A549 (cell line): ENCODE results near the gene FXN. TPM values are rescaled to one million over a fixed set of nuclear protein-coding genes. Genes with fewer than 3 reads are reported as not detected.

ENCODE experiments used
- ATAC-seq, 2 experiments: fragments of 200-7000 bp in 1 of 2; fragments of >200 bp in 1 of 2; cut with Nextera tagmentation in 1 of 2; cut with Tn5 transposase in 1 of 2; 3 replicates each; pipeline versions ENCODE4 v1.8.0 to v1.9.1; 2018 to 2020; ENCODE audit warnings: mild to moderate bottlenecking in 1 of 2, moderate library complexity in 1 of 2
- CTCF ChIA-PET: fragments of 300-600 bp; sonication (Branson Sonifier 250); formaldehyde crosslinking; extraction: SDS; loops from one replicate; lab custom pipeline; 2021; ENCODE audit warnings: antibody characterized with exemption, inconsistent platforms; lab: Yijun Ruan, JAX
- POLR2A ChIA-PET: fragments of 350-600 bp; formaldehyde crosslinking; extraction: SDS; loops from one replicate; lab custom pipeline; 2021; ENCODE audit warnings: antibody characterized with exemption, inconsistent platforms; lab: Yijun Ruan, JAX
- DNase-seq, 2 experiments: peaks; one replicate each; pipeline versions ENCODE4 v3.0.0 to v3.0.0-alpha.2; 2011 to 2016; ENCODE audit warnings: low read depth in 1 of 2, low spot score in 1 of 2
- FAIRE-seq: peaks from 2 replicates; lab custom pipeline; 2011; peaks lifted over from hg19 to GRCh38; lab: Jason Lieb, UNC
- H3K27ac ChIP-seq, 2 experiments: fragments of >200 bp; sonication (Bioruptor Twin); formaldehyde crosslinking; 3 replicates each; pipeline ENCODE4 v1.5.1; 2016 to 2017
- H3K4me1 ChIP-seq: fragments of >200 bp; sonication (Bioruptor Twin); formaldehyde crosslinking; 3 replicates; pipeline ENCODE4 v1.6.1; 2016
- H3K4me2 ChIP-seq: fragments of >200 bp; sonication (Bioruptor Twin); formaldehyde crosslinking; 3 replicates; pipeline ENCODE4 v1.6.1; 2016
- H3K4me3 ChIP-seq: fragments of >200 bp; sonication (Bioruptor Twin); formaldehyde crosslinking; 3 replicates; pipeline ENCODE4 v1.5.1; 2016
- H3K9me3 ChIP-seq: fragments of >200 bp; sonication (Bioruptor Twin); formaldehyde crosslinking; 3 replicates; pipeline ENCODE4 v1.6.1; 2016
- BHLHE40 ChIP-seq: IDR thresholded peaks from 2 replicates; pipeline ENCODE4 v1.6.1; 2012; ENCODE audit warnings: low read depth, low read length, inconsistent platforms
- EHMT2 ChIP-seq: fragments of 200-600 bp; sonication (generic); IDR thresholded peaks from 2 replicates; pipeline ENCODE4 v1.6.1; 2016; ENCODE audit warnings: antibody characterized with exemption, low read depth, mild to moderate bottlenecking, moderate library complexity
- EP300 ChIP-seq, 2 experiments: fragments of >200 bp; sonication (Bioruptor Twin); formaldehyde crosslinking; IDR thresholded peaks; 2 replicates in 1 of 2; 3 replicates in 1 of 2; pipeline ENCODE4 v1.6.1; 2016 to 2017
- FOXS1 ChIP-seq: fragments of 250-450 bp; sonication (Bioruptor Pico); IDR thresholded peaks from 2 replicates; pipeline ENCODE4 v1.5.0; 2020; ENCODE audit warnings: mild to moderate bottlenecking, moderate library complexity
- HOXB5 ChIP-seq: fragments of 250-450 bp; sonication (Bioruptor Pico); IDR thresholded peaks from 2 replicates; pipeline ENCODE4 v1.5.0; 2020; ENCODE audit warnings: mild to moderate bottlenecking, moderate library complexity
- NPAS2 ChIP-seq: fragments of 250-450 bp; sonication (Bioruptor Pico); IDR thresholded peaks from 2 replicates; pipeline ENCODE4 v1.8.0; 2022; ENCODE audit warnings: mild to moderate bottlenecking, moderate library complexity, borderline replicate concordance
- NR3C1 ChIP-seq: fragments of >200 bp; sonication (Bioruptor Twin); formaldehyde crosslinking; IDR thresholded peaks from 3 replicates; pipeline ENCODE4 v1.6.1; 2017
- POLR2A ChIP-seq: IDR thresholded peaks from 2 replicates; pipeline ENCODE4 v1.6.1; 2012; ENCODE audit warnings: mild to moderate bottlenecking, low read length
- POLR2AphosphoS2 ChIP-seq: conservative IDR thresholded peaks from 2 replicates; pipeline ENCODE4 v1.6.1; 2012; ENCODE audit warnings: low read length, improper control_type of control experiment, inconsistent platforms
- SMC3 ChIP-seq: fragments of >200 bp; sonication (Bioruptor Twin); formaldehyde crosslinking; IDR thresholded peaks from 3 replicates; pipeline ENCODE4 v1.6.1; 2018; ENCODE audit warnings: inconsistent platforms
- SREBF2 ChIP-seq: fragments of 450-650 bp; IDR thresholded peaks from 2 replicates; pipeline ENCODE4 v1.6.1; 2014; ENCODE audit warnings: mild to moderate bottlenecking, moderate library complexity
- ZC3H11A ChIP-seq: fragments of 450-650 bp; IDR thresholded peaks from 2 replicates; pipeline ENCODE4 v1.6.1; 2014; ENCODE audit warnings: antibody characterized with exemption, mild to moderate bottlenecking
- ZFP36 ChIP-seq: fragments of 450-650 bp; IDR thresholded peaks from 2 replicates; pipeline ENCODE4 v1.6.1; 2014; ENCODE audit warnings: borderline replicate concordance; ENCODE audit not compliant: partially characterized antibody
- WGBS: methylation state at CpG from one replicate; pipeline ENCODE4 v1.1.6; 2017; ENCODE audit errors: missing lambda C conversion rate; 5-methylcytosine and 5-hydroxymethylcytosine counted together
- polyA plus RNA-seq, 4 experiments: library from polyadenylated mRNA; depleted of rRNA in 3 of 4; stranded (reverse); fragments of >200 nt; fragmentation: RNase III in 1 of 4; extraction: RNeasy Plus Mini Kit Qiagen cat#74134 plus additional on column Dnase treatment in 1 of 4; gene quantifications; 2 replicates in 3 of 4; 3 replicates in 1 of 4; pipeline ENCODE4 v1.2.3, GENCODE V29; 2011 to 2017
- TF ChIP-seq, protein P1 (sequence below): fragments of 250-450 bp; sonication (Bioruptor Pico); IDR thresholded peaks from 2 replicates; pipeline ENCODE4 v1.5.0; 2020; ENCODE audit warnings: low read depth, mild to moderate bottlenecking, moderate library complexity
- TF ChIP-seq, protein P2 (sequence below): fragments of >200 bp; sonication (Bioruptor Twin); formaldehyde crosslinking; IDR thresholded peaks from 3 replicates; pipeline ENCODE4 v1.5.1; 2016
- TF ChIP-seq, protein P3 (sequence below): fragments of 250-450 bp; sonication (Bioruptor Pico); IDR thresholded peaks from 2 replicates; pipeline ENCODE4 v1.5.0; 2021; ENCODE audit warnings: mild to moderate bottlenecking, moderate library complexity, borderline replicate concordance

Gene FXN
- polyA plus RNA-seq, 2 of the 4 experiments (the other 2 are of a cell fraction): 22.5 to 26.0 TPM

DNA sequence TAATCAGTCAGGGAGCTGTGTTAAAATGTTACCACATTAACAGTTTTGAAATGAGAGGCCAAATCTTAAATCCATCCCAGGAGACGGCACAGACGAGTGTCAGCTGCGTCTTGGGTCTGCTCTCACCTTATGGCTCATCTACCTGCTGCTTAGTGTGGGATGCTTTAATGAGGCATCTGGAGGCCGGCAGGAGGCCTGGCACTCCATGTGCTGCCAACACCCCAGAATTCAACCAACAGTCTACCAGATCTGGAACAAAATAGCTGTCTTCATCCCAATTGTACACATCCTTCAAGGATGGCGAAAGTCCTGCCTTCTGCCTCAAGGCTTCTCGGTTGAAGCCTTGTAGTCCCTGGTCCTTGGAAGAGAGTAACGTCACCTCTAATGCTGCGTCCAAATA lies 33.6 kb upstream of the FXN start (continued):
- no peak for TF ChIP-seq SREBF2
- TF ChIP-seq EHMT2: no peak
- no peak for TF ChIP-seq BHLHE40
- TF ChIP-seq ZFP36: no peak

DNA sequence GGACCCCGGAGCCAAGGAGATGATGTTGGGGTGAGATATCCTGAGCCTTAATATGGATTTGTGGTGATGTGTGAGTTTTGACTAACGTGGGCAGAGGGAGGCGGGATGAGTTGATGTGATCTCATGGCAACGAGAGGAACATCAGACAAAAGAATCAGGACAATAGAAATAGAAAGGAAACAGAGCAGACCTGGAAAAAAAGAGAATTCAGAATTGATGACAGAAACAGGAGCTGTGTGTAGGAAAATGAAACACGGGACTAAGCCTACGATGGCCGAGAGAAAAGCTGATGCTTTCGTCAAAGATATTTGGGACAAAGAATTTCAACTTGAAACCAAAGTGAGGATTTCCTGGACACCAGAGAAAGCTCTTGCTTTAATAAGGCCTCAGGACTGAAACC lies 32.5 kb upstream of the FXN start:
- no peak overlapping the region for H3K27ac ChIP-seq
- DNase-seq: no peak
- 39% methylated on average over 8 of the region's 8 CpGs for WGBS
- no peak for FAIRE-seq
- TF ChIP-seq, protein P1, sequence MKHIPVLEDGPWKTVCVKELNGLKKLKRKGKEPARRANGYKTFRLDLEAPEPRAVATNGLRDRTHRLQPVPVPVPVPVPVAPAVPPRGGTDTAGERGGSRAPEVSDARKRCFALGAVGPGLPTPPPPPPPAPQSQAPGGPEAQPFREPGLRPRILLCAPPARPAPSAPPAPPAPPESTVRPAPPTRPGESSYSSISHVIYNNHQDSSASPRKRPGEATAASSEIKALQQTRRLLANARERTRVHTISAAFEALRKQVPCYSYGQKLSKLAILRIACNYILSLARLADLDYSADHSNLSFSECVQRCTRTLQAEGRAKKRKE (CRISPR knock-in tag): no peak
- TF ChIP-seq EP300 (IDR thresholded peaks at IDR 0.05) (no peak), POLR2AphosphoS2 (no peak)
- H3K4me3 ChIP-seq: no peak overlapping the region
- no peaks in the 10 kb centered on the region for H3K4me1 ChIP-seq
- H3K9me3 ChIP-seq: no peaks in the 10 kb centered on the region
- H3K4me2 ChIP-seq: no peak overlapping the region
- no peak for ATAC-seq
- ChIA-PET POLR2A (no interaction called here), CTCF (interaction anchor here (1.0 to 3.3 kb wide), 4 partner anchors 16 to 426 kb away, joined by 3 to 13 read pairs (median 3); no protein-coding TSS in a partner anchor)

DNA sequence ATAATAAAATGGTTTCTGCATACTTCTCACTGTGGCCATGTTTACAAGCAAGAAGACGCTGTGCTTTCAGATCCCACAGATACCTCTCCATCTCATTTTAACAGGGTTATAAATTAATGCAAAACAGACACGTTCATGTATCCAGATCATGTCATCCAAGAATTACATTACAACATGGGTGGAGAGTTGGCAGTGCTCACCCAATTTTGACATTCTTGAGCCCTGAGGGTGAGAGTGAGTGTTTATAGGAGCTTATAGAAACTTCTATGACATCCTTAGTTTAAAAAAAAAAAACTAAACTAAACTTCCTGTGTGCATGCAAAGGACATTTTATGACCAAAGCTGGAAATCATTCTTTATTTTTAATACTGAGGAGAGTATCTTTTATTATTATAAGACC lies 30.7 kb upstream of the FXN start:
- ATAC-seq: no peak
- no peak overlapping the region for H3K4me2 ChIP-seq
- ChIA-PET CTCF (interaction anchor here (3.3 kb wide), 1 partner anchor 421 kb away, joined by 13 read pairs; no protein-coding TSS in a partner anchor), POLR2A (no interaction called here)
- no peak overlapping the region for H3K27ac ChIP-seq
- DNase-seq: no peak
- no peaks in the 10 kb centered on the region for H3K4me1 ChIP-seq
- TF ChIP-seq, protein P2, sequence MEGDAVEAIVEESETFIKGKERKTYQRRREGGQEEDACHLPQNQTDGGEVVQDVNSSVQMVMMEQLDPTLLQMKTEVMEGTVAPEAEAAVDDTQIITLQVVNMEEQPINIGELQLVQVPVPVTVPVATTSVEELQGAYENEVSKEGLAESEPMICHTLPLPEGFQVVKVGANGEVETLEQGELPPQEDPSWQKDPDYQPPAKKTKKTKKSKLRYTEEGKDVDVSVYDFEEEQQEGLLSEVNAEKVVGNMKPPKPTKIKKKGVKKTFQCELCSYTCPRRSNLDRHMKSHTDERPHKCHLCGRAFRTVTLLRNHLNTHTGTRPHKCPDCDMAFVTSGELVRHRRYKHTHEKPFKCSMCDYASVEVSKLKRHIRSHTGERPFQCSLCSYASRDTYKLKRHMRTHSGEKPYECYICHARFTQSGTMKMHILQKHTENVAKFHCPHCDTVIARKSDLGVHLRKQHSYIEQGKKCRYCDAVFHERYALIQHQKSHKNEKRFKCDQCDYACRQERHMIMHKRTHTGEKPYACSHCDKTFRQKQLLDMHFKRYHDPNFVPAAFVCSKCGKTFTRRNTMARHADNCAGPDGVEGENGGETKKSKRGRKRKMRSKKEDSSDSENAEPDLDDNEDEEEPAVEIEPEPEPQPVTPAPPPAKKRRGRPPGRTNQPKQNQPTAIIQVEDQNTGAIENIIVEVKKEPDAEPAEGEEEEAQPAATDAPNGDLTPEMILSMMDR: no peak
- no peak overlapping the region for H3K4me3 ChIP-seq
- WGBS: 46% methylated on average over 2 of the region's 2 CpGs
- H3K9me3 ChIP-seq: no peaks in the 10 kb centered on the region
- FAIRE-seq: no peak

DNA sequence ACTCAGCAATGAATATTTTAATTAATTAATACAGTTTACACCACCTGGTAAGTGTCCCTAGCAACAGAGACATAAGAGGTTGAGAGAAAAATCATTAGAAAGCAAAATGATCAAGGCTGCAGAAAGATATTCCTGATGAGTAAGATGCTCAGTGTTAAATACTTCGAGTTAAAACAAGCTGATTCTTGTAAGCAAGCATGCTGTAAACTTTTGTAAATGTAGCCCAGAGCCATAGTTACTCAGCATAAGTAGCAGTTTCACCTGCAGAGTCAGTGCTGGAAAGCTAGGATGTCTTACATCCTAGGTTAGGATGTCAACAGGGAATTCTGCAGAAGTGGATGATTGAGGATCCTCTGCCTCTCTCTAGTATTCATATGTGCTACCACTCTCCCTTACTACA lies 25.8 kb upstream of the FXN start:
- ATAC-seq (no peak), DNase-seq (no peak), FAIRE-seq (no peak)
- TF ChIP-seq SMC3 (no peak), NR3C1 (no peak), ZC3H11A (no peak), NPAS2 (CRISPR knock-in tag) (no peak), POLR2A (no peak), FOXS1 (no peak), BHLHE40 (no peak), HOXB5 (no peak)
- TF ChIP-seq, protein P3, sequence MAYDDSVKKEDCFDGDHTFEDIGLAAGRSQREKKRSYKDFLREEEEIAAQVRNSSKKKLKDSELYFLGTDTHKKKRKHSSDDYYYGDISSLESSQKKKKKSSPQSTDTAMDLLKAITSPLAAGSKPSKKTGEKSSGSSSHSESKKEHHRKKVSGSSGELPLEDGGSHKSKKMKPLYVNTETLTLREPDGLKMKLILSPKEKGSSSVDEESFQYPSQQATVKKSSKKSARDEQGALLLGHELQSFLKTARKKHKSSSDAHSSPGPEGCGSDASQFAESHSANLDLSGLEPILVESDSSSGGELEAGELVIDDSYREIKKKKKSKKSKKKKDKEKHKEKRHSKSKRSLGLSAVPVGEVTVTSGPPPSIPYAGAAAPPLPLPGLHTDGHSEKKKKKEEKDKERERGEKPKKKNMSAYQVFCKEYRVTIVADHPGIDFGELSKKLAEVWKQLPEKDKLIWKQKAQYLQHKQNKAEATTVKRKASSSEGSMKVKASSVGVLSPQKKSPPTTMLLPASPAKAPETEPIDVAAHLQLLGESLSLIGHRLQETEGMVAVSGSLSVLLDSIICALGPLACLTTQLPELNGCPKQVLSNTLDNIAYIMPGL: no peak
- Histone ChIP-seq H3K4me1 (no peaks in the 10 kb centered on the region), H3K27ac (no peak overlapping the region), H3K4me3 (no peak overlapping the region), H3K9me3 (no peaks in the 10 kb centered on the region), H3K4me2 (no peak overlapping the region)
- ChIA-PET POLR2A (no interaction called here), CTCF (interaction anchor here (0.6 to 1.8 kb wide), 2 partner anchors 10 to 19 kb away, joined by 3 to 7 read pairs; no protein-coding TSS in a partner anchor)
- WGBS: 0% methylated on average over 1 of the region's 1 CpG
